Neural progenitor cell (in vitro differentiated cells): ENCODE results near the gene PIMREG.

Source experiments
- EZH2 ChIP-seq: fragments of 200-600 bp; sonication (generic); IDR thresholded peaks from 2 replicates; pipeline ENCODE4 v1.6.1; 2017; ENCODE audit warnings: antibody characterized with exemption, mild to moderate bottlenecking, moderate library complexity
- TF ChIP-seq, protein P1 (sequence below): fragments of 200-600 bp; sonication (generic); IDR thresholded peaks from 2 replicates; pipeline ENCODE4 v1.5.1; 2017; ENCODE audit warnings: antibody characterized with exemption, mild to moderate bottlenecking

DNA sequence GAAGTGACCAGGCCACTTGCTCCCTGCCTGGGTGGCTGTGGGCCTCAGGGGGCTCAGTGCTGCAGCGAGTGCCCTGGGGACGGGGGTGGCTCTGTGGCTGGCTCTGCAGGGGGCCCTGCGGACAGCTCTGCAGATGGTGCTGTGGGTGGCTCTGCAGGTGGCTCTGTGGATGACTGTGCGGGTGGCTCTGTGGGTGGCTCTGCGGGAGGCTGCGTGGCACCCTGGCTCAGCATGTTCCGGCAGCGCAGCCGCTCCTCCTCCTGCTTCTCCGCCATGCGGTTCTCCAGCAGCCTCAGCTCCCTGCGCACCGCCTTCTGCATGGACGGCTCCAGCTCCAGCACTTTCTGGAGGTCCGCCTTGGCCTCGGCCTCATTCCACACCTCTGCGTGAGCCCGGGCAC lies 18.8 kb upstream of the PIMREG start:
- TF ChIP-seq, protein P1, sequence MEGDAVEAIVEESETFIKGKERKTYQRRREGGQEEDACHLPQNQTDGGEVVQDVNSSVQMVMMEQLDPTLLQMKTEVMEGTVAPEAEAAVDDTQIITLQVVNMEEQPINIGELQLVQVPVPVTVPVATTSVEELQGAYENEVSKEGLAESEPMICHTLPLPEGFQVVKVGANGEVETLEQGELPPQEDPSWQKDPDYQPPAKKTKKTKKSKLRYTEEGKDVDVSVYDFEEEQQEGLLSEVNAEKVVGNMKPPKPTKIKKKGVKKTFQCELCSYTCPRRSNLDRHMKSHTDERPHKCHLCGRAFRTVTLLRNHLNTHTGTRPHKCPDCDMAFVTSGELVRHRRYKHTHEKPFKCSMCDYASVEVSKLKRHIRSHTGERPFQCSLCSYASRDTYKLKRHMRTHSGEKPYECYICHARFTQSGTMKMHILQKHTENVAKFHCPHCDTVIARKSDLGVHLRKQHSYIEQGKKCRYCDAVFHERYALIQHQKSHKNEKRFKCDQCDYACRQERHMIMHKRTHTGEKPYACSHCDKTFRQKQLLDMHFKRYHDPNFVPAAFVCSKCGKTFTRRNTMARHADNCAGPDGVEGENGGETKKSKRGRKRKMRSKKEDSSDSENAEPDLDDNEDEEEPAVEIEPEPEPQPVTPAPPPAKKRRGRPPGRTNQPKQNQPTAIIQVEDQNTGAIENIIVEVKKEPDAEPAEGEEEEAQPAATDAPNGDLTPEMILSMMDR: no peak
- no peak for TF ChIP-seq EZH2
